Measurements from ENCODE around the gene FBXO48.

The FBXO48 gene

DNA sequence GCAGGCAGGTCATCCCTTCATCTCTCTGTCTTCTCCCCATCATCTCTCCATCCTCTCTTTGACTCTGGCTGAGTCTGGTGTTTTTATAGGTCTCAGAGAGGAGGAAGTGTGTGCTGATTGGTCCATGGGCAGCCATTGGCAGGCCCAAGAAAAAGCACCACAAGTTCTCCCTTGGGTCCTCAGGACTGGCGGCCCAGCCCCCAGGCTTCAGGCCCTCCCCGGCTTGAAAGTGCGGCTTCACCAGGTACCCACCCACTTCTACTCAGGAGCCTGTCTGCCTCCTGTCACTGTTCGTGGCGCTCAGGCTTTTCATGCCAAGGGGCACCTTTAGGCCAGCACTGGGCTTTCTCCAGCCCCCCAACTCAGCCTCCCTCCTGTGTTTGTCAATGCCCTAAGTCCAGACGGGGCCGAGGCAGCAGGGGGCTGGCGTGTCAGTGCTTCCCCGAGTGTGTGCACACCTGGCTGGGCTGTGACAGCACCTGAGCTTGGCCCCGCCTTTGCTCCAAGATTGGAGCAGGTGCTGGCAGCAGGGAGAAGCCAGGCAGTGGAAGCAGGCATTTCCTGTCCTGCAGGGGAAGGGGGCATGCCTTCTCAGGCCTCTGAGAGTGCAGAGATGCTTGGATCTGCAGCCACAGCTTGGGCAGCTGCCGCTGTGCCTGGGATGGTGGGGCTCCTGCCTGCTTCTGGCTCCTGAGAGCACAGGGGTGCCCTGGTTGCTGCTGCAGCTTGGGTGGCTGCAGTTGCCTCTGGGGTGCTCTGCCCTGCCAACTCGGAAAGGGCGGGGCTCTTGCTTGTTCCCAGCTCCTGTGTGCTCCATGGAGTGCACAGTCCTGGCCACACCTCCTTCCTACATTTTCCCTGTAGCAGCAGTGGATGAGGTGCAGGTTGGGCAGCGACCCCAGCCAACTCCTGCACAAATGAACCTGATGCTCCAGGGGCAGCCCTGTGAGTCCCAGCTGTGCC is 34.1 kb downstream of the FBXO48 start:
- DNase-seq: no peak

DNA sequence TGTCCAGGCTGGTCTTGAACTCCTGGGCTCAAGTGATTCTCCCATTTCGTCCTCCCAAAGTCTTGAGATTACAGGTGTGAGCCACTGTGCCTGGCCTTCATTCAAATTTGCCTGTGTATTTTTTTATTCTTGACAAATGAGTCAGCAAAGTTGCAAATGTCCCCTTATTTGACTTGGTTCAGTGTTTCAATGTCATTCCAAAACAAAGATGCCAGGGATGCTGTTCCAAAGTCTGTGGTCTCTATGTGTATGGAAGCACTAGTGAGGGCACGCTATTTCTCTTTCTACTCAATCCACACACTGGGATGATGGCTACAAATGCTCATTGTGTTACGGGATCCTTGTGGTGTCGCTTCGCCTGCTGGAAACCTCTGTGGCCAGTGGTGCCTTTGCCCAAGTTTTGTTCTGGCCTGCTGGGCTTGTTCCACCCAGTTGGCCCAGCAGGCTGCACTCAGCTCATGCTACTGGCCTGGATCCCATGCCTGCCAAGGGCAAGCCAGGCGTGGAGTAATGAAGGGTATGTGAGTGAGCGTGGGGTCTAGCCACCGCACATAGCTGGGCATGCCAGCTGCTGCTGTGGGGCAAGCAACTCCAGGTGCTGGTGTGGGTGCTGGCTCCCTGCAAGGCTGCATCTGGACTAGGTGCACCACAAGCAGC is 35.6 kb downstream of the FBXO48 start:
- no peak for DNase-seq

- no peak for DNase-seq
Measured at GRCh38 chr2:68429311-68429826, 37.7 kb downstream of the FBXO48 start.

DNA sequence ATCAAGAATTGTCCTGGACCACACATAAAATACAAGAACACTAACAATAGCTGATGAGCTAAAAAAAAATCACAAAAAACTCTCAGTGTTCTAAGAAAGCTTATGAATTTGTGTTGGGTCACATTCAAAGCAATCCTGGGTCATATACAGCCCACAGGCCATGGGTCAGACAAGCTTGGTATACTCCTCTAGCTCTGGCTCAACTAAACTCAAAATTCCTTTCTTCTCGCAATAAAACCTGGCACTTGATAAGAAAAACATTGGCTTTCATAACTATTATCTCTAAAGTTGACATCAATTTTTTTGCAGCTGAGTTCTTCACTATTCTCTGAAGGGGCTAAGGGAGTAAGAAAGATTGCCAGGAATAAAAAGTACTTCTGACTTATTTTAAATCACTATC is 38.3 kb downstream of the FBXO48 start:
- DNase-seq: no peak

DNA sequence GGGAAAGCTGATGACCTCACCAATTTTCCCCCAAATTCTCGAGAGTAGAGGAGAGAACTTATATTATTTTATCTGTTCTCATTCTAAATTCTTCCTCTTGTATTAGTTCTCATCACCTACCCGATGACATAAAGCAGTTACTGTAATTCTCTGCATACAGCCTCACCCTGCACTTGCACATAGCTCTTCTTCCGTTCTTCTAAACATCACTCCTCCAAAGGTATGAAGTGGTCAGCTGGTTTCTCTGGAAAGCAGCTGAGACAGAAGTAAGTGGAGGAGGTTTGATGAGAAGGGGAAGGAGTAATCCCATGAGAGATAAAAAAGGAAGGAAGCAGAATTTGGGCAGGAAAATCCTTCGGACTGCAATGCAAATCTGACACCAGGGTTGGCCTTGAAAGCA is 39.0 kb downstream of the FBXO48 start:
- DNase-seq: no peak

DNA sequence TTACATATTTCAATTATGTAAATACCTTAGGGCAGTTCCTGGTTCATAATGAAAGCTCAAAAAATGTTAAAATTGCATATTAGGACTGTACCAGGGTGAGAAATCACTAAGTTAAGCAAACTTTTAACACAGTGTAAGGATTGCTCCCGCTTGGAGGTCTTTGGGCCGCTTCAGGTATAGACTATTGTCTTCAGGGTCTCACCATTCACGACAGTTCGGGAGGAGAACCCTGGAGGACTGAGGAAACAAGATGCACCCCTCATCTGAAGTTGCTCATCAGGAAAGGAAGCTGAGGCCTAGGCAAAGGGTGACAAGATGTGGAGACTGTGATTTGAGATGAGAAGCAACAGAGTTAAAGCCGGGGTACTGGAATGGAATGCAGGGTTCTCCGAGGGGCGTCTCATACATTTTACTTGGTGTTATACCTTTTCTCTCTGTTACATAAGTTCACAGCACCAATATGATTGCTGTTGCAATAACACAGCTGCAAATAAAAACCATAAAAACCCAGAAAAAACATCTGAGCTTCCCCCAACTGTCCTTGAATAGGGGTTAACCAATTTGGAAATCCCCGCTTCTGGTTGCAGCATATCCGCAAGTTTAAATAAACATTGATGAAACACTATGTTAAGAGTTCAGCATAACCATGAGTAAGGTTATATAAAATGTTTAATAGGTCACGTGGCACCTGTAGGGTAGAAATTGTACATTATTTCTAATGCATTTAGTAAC is 40.1 kb downstream of the FBXO48 start:
- DNase-seq: no peak

- no peak for DNase-seq
Measured at GRCh38 chr2:68426446-68426845, 40.6 kb downstream of the FBXO48 start.

- no peak for DNase-seq
Measured at GRCh38 chr2:68425503-68425902, 41.6 kb downstream of the FBXO48 start.

GRCh38 chr2:68423966-68424650 is 43.0 kb downstream of the FBXO48 start:
- DNase-seq: no peak

DNA sequence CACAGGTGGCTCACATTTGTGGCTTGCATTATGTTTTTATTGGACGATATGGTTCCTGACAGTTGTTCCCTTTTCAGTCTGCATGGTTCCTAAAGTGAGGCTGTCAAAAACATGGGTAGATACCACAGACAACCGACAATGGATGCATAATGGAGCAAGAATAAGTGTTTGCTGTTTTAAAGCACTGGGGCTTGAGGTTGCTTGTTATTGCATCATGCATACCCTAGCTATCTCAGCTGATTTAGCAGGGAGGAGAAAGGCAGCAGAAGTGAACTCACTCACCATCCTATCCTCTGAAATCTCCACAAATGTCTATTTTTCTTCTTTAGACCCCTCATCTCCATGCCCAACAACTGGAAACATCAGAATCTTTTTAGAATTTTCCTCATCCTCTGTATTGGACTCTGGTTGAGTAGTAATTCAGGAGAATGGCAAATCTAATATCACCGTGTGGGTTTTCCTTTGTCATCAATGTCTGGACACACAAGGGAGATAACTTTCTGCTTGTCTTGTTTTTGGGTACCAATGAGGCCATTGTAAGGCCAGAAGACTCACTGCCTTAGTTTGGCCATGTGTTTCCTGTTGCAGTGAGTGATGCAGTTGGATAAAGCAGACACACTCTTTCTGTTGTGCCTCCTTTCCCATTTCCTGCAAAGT is 46.7 kb downstream of the FBXO48 start:
- no peak for DNase-seq

GRCh38 chr2:68418855-68419254 is 48.2 kb downstream of the FBXO48 start:
- no peak for DNase-seq

DNA sequence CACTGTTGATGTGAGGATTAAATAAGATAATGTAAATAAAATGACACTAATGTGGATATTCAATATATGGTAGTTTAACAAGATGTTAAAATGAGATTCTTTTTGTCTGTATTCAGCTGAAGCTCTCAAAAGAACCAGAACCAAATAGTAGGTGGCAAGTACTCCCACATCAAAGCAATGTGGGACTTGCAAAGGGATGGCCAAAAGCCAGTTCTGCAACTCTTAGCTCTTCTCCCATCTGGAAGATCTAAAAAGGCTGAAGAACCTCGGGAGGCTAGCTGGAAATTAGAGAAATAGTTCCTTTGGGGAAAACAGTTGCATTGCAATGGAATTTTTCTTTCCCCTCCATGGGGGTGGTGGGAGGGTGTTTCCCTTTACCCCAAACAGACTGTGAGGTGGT is 48.7 kb downstream of the FBXO48 start:
- DNase-seq: no peak

DNA sequence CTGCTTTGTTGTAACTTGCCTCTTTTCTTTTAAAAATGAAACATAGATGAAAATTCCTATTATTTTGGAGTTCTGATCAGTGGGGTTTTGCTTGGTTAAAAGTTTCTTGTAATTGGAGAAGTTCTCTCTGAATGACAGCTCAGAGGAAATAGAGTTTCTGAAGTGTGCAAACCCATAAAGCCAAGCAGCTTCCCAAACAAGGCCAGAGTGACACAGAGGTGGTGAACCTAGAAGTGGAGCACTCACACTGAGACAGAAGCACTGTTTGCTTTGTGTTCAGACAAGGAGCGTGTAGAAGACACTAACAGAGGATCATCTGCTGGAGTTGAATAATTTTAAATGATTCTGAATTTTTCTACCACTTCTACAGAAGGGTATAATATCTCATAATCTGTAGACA is 49.2 kb downstream of the FBXO48 start:
- DNase-seq: no peak

DNA sequence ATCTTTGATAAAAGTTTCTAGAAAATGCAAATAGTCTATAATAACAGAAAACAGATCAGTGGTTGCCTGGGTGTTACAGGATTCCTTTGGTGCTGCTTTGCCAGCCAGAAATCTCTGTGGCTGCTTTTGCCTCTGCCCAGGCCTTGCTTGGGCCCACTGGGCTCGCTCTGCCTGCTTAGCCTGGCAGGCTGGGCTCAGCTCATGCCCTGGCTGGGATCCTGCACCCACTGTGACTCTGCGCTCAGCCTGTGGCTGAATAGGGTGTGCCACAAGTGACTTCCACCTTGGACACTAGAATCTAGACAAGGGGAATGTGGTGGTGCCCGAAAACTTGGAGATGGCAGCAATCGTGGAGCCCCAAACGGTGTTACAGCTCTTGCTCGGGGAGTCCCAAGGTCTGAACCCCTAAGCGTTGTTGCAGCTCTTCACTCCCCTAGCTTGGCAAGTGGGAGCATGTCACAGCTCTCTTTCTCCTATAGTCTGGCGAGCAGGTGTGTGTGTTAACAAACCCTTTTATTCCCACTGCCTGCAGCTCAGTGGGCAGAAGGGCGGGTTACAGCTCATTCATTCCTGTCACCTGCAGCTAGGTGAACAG is 50.9 kb downstream of the FBXO48 start:
- DNase-seq: no peak

DNA sequence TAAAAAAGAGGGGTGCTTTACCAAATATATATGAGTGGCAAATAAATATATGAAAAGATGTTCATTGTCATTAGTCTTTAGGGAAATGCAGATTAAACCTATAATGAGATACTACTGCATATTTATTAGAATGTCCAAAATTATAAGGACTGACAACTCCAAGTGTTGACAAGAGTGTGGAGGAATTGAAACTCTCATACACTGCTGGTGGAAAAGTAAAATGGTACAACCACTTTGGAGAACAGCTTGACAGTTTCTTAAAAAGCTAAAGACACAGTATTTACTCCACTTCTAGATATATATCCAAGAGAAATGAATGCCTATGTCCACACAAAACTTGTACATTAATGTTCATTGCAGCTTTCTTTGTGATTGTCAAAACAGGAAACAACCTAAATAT is 51.6 kb downstream of the FBXO48 start:
- no peak for DNase-seq

- DNase-seq: no peak
Measured at GRCh38 chr2:68414876-68415275, 52.2 kb downstream of the FBXO48 start.

DNA sequence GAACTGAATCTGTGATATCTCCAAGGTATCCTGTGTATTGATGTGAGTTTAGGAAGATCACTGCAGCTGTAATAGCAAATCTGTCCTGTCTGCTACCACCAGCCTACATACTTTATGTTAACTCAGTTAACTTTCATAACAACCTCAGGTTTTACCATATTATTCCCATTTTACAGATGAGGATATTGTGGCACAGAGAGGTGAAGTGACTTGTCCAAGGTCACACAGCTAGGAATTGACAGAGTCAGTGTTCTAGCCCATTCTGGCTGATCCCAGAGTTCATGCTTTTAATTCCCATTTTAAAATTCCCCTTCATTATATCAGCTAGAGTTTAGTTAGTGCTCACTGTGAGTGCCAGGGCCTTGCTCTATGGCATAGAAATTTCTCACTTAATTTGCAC is 52.6 kb downstream of the FBXO48 start:
- DNase-seq: no peak

GRCh38 chr2:68413466-68413865 is 53.6 kb downstream of the FBXO48 start:
- no peak for DNase-seq

- no peak for DNase-seq
Measured at GRCh38 chr2:68412127-68412819, 54.8 kb downstream of the FBXO48 start.

GRCh38 chr2:68411397-68412126 is 55.5 kb downstream of the FBXO48 start:
- no peak for DNase-seq

Data from right hindlimb (tissue), 1 donor.